ENCODE data around the gene PRSS8.
"Not testable (repeated sequence)": the region's sequence is repeated elsewhere in the genome, so short reads cannot be mapped to it uniquely, and the experiment has no call there.

PRSS8 gene

DNA sequence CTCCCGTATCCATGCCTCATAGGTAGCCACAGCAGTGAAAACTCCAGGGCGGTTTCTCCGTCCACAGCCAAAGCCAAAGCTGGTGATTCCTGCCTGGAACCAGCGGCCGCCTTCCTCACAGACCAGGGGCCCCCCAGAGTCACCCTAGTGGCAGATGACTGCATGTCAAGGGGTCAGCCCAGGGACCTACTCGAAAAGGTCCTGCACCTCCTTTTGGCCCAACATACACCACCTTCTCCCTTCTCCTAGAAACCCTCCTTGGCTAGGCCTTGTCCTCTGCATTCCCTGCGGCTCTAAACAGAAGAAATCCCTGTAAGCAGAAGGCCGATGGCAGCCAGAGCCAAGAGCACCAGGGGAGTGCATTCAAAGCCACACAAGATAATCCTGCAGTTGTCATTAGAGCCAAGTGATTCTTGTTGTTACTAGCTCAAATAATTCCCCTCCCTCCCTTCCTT, 8.2 kb upstream of the PRSS8 start:
- DNase-seq: no peak

DNA sequence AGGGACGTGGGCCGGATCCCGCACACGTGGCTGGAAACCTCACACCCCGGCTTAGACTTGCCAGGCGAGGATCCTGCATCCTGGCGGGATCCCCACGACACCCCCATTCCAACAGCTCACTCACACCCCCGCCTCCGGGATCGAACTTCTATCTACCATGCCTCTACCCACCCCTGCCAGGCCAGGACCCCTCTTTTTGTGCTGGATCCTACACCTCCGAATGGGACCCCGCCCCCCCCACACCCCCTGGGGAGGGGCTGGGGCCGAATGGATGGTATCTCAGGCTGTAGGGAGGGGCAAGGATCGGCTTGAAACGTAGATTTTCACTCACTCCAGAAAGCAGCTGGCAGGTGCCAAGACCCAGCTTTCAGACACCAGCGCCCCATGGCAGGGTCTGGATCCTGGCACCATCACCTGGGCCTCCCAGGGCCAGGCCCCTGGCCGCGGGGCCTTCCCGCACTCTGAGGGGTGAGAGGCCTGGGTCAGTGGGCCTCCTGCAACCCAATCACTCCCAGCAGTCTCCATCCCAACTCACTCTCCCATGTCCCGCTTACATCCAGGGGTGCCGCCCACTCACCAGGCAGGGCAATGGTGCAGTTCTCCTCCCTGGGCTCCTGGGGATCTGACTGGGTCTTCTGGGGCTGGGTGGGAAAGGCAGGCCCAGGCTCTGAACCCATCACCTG, 7.6 kb upstream of the PRSS8 start:
- DNase-seq: peak in 1 of 2 donors; percentile 28

DNA sequence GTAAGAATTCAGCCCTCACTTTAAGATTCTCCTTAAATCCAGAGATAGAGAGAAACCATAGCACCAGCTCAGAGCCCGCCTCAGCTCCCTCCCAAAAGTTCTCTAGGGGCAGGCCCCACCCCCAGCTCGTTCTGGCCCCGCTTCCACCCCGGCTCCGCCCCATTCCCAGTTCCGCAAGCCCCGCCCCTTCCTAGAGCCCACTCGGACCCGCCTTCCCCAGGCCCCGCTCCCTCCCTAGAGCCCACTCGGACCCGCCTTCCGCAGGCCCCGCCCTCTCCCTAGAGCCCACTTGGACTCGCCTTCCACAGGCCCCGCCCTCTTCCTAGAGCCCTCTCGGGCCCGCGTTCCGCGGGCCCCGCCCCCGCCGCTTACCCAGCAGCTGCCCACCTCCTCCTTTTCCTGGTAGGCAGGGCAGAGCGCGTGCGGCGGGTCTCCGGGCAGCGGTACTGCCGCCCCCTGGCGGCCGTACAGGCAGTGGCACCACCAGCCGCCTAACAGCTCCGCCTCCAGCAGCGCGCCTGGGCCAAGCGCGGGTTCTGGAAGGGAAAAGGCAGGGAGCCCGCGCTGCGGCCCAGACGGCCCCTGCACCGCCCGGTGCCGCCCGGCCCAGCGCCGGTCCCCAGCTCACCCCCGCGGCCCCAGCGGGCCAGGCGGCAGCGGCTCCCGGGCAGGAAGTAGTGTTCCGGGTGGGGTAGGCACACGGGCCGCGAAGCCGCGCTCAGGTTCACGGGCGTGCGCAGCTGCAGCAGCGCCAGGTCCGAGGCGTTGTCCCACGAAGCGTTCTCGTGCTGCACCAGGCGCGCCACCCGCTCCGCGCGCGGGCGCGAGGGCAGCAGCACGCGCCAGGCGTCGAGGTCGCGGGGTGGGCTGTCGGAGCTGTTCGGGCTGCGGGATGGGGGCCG, 6.8 kb upstream of the PRSS8 start:
- peak; percentile 98 to 99 for DNase-seq

DNA sequence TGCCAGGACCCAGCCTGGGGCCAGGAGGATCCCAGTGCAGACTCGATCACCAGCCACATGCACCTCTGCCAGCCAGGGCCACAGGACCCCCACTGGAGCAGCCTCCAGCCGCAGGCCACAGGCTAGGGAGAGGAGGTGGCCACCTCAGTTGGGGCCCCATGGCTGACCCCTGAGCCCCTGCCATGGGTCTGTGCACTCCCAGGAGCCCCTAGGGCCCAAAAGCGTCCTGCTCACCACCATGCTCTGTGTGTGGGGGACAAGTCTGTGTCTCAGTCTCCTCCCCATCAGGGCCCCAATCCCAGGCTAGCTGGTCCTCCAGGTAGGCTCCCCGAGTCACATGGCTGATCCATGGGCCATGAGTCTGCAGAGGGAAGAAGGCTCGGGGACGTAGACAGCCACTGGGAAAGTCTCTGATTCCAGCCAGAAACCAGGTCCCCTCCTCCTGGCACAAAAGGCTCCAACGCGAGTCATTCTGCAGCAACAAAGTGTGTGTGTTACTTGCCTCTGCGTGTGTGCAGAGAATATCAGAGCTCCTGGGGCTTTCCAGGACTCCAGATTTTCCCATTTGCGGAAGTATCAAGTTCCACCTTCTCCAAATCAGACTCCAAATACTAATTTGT, 6.1 kb upstream of the PRSS8 start:
- peak in 1 of 2 donors; percentile 8 for DNase-seq

DNA sequence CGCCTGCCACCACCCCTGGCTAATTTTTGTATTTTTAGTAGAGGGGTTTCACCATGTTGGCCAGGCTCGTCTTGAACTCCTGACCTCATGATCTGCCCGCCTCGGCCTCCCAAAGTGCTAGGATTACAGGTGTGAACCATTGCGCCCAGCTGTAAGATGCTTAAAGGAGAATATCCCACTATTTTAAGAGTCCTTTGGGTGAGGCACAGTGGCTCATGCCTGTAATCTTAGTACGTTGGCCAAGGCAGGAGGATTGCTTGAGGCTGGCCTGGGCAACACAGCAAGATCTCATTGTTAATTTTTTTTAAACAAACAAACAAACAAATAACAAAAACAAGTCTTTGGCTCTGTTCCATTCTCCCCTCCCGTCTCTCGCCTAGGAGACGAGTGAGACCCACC, 5.5 kb upstream of the PRSS8 start:
- DNase-seq: not testable (repeated sequence)

DNA sequence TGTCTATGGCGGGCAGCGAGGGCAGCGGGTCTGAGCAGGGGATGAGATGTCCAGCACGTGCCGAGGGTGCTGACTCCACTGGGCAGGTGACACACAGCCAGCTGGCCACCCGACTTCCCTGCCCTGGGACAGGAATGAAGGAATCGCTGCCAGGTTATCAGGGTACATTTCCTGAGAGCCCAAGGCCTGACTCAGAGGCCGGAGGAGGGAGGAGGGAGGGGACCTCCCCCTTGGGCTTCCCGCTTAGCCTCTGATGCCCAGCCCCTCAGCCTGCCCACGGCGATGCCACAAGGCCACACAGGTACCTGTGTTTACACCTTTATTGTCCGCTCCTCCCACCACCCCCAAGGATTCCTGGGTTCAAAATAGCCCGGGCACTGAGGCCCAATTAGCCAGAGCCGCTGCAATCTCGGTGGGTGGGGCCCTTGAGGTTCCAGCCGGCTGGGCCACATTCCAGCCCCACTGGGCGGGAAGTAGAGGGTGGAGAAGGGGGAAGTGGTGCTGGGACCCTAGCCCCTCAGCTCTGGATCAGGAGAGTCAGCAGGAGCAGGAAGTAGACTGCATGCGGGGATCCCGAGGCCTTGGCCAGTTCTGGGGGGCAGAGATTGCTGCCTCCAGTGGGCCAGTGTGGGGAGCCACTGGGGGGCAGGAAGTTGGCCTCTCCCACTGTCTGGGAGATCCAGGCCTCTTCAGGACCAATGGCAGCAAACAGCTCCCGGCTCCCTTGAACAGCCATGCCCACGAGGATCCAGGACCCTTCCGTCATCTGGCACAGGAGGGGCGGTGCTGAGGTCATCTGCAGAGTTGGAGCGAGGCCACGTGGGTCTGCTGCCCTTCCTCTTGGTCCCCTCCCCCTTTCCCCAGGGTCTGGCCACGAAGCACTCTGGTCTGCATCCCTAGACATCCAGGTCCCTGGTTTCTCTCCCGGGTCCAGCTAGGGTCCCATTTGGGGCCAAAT, 3.4 kb upstream of the PRSS8 start:
- DNase-seq: no peak

DNA sequence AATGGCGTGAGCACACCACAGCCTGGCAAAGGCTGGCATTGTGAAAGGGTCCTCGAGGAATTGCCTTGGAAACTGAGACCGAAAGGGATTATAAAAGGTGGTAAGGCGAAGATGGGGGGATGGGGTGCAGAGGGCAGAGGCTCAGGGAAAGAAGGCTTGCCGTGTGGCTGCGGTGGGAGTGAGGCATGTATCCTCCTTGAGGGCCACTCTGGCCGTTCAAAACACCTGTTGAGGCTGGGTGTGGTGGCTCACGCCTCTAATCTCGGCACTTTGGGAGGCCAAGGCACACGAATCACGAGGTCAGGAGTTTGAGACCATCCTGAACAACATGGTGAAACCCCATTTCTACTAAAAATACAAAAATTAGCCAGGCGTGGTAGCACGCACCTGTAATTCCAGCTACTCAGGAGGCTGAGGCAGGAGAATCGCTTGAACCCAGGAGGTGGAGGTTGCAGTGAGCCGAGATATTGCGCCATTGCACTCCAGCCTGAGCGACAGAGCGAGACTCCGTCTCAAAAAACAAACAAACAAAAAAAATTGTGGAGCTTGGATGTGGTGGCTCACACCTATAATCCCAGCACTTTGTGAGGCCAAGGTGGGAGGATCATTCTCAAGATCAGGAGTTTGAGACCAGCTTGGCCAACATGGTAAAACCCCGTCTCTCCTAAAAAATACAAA, 1.4 kb upstream of the PRSS8 start:
- DNase-seq: not testable (repeated sequence)

DNA sequence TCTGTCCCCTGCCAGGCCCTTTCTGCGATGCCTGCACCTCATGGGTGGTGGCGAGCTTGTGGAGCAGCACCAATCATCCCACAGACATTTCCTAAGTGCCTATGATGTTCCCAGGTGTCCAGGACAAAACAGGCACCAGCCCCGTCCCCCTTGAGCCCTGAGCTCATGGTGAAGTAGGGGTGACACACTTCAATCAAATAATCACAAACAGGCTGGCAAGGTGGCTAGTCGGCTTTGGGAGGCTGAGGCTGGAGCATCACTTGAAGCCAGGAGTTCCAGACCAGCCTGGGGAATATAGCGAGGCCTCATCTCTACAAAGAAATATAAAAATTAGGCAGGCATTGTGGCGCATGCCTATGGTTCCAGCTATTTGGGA, 748 bp upstream of the PRSS8 start:
- no peak for DNase-seq

DNA sequence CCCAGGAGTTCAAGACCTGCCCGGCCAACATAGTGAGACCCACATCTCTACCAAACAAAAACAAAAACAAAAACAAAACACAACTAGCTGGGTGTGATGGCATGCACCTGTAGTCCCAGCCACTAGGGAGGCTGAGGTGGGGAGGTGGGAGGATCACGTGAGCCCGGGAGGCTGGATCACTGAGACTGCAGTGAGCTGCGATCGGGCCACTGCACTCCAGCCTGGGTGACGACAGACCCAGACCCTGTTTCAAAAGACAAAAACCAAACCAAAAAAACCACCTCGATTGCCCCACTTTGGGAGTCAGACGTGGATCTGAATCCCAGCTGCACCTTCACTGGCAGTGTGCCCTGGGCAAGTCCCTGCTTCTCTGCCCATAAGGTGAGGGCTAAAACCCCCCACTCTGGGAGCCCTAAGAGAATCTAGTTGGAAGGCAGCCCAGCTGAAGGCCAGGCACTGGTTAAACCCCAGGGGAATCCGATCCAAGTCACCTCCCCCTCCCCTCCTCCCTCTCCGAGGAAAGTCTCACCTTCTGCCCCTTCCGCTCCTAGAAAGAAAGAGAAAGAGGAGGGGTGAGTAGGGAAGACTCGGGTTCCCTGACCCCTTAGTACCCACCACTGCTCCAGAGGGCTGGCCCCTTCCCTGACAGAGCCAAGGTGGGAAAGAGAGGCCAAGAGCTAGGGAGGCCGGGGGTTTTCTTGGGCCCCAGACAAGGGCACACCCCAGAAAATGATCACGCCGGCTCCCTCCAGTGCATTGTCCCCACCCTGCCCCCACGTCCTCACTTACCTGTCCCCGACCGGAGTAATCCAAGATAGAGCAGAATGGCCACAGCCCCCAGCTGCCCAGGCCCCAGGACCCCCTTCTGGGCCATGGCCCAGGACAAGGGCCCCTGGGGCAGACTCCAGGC, 647 bp downstream of the PRSS8 start:
- no peak for DNase-seq

DNA sequence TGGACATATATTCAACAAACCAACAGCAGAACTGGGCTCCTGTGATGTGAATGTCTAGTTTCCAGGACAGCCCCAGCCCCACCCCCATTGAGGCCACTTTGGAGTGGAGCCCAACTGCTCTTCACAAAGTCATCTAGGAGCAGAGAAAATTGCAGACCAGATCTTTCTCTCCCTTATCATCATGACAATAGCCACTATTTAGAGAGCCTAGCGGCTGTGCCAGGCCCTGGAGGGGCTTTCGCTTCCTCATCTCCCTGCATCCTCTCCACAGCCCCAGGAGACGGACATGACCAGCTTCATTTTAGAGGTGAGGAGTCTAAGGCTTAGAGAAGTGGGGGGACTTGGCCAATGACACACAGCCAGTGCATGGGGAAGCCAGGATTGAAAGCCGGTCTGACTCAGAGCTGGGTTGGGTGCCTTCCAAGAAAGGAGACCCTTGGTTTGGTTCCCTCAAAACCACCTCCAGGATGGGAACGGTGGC, 1.4 kb downstream of the PRSS8 start:
- DNase-seq: no peak

DNA sequence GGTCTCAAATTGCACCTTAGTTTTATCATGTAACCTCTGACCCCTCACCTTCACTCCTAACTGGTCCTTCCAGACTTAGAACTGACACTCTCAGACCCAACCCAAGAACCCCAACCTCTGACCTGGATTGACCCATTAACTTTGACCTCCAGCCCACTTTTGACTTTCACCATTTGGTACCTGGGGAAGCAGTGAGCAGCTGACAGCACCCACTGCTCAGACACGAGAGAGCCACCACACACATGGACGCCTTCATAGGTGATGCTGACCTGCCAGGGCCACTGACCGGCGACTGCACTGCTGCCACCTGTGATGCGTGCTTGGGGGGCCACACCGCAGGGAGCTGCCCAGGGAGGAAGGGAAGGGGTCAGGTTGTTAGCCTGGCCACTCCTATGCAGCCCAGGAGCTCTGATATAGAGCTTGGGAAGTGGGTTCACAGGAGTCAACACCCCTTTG, 2.5 kb downstream of the PRSS8 start:
- DNase-seq: no peak

DNA sequence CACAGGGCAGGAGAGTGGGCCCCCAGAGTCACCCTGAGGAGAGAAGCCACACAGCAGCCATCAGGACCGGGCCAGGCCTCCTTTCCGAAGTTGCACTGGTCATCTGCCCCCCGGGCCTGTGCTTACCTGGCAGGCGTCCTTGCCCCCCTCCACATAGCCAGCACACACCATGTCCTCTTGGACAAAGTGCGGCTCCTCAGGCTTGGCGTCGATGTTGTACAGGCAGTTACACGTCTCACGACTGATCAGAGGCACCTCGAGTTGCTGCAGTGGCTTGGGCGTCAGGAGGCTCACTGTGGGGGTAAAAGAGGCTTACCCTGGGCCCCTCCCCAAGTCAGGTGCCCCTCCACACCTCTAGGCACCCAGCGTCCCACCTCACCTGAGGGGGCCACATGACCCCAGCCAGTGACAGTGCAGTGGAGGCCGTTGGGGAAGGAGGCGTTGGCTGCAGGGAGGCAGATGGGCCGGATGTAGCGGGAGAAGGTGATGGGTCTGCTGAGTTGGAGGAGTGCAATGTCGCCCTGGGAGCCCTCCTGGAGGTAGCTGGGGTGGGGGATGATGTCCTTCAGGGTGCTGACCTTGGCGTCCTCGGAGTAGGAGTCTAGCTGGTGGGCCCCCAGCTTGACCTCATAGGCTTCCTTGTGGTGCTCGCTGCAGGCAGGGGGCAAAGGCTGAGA, 3.1 kb downstream of the PRSS8 start:
- no peak for DNase-seq

DNA sequence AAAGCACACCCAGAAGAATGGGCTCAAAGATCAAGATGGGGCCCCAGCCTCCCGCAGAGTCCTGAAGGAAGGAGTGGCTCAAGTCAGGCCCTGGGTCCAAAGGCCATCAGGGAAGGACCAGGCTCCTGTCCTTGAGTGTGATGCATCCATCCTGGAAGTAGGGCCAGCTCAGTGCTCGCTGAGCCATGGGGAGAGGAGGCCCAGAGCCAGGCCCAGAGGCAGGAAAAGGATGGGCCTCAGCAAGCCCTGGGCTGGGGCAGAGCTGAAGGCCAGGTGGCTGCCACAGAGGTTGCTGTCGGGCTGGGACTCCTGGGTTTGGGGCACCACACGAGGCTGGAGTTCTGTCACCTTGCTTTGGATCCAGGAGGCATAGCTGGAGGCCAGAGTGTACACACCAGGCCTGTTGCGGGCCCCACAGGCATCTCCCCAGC, 3.7 kb downstream of the PRSS8 start:
- DNase-seq: no peak

DNA sequence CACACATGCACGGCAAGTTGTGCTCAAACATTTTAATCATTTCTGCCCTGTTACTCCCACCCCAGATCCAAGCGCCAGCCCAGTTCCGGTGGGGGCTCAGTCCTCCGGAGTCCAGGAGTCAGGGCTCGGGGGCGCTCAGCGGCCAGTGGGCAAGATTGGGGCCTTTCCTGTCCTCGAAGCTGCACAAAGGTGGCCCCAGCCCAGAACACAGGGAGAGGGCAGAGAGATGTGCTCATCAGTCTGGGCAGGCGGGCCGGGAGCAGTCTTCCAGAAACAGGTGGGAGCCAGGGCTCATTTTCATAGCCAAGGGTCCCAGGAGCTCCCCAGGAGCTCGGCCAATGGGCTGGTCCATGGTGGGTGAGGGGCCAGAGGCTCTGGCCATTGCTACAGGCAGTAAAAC, 4.1 kb downstream of the PRSS8 start:
- no peak for DNase-seq

DNA sequence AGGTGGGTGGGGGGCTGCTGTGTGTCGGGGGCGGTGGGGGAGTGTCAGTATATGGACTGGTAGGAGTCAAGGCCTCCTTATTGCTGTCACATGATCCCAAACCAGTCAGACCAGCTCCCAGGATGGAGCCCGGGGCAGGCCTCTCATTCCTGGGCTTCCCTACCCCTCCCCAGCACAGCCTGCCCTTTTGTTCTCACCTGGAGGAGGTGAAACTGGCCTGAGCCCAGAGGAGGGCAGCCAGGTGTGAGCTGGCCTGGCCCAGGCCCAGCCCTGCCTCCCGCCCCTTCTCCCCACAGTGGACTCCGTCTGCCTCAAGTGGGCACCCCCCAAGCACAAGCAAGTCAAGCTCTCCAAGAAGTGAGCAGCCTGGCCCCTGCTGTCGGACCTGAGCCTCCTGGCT, 4.6 kb downstream of the PRSS8 start:
- DNase-seq: no peak

DNA sequence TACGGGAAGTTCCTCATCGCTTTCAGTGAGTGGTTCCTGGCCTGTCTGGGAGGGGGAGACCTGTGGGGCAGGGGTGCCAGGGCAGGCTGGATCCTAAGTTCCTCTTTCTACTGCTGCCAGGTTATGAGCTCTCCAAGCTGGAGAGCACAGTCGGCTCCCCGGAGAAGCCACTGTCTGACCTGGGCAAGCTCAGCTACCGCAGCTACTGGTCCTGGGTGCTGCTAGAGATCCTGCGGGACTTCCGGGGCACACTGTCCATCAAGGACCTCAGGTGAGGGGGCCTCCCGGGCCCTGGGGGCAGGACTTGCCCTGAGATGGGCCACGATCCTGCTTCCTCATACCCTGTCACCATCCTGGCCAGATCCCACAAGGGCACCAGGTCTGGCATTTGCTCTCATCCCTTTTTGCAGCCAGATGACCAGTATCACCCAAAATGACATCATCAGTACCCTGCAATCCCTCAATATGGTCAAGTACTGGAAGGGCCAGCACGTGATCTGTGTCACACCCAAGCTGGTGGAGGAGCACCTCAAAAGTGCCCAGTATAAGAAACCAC, 5.1 kb downstream of the PRSS8 start:
- no peak for DNase-seq

DNA sequence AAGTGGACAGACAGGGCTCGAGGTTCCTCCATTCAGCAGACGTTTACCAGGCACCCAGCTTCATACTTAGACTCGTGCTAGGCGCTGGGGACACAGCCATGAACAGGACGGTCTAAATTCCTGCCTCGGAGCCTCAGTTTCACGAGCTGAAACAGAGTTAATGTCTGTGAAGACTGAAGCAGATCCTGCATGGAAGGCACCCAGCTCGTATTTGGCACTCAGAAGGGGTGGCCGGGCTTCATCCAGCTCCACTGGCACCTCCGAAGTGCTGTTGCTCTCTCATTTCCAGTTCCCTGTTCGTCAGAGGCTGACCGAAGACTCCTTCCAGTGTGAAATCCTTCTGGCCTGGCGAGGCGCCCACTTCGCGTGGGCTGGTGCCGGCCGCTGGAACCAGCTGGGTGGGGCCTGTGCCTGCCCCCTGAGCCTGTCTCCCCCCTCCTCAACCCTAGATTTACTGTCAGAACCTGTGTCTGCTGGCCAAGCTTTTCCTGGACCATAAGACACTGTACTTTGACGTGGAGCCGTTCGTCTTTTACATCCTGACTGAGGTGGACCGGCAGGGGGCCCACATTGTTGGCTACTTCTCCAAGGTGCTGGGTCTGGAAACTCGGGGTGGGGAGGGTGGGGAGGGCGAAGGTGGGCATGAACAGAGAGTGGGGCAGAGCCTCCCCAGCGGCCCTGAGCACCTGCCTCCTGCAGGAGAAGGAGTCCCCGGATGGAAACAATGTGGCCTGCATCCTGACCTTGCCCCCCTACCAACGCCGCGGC, 5.8 kb downstream of the PRSS8 start:
- no peak for DNase-seq

DNA sequence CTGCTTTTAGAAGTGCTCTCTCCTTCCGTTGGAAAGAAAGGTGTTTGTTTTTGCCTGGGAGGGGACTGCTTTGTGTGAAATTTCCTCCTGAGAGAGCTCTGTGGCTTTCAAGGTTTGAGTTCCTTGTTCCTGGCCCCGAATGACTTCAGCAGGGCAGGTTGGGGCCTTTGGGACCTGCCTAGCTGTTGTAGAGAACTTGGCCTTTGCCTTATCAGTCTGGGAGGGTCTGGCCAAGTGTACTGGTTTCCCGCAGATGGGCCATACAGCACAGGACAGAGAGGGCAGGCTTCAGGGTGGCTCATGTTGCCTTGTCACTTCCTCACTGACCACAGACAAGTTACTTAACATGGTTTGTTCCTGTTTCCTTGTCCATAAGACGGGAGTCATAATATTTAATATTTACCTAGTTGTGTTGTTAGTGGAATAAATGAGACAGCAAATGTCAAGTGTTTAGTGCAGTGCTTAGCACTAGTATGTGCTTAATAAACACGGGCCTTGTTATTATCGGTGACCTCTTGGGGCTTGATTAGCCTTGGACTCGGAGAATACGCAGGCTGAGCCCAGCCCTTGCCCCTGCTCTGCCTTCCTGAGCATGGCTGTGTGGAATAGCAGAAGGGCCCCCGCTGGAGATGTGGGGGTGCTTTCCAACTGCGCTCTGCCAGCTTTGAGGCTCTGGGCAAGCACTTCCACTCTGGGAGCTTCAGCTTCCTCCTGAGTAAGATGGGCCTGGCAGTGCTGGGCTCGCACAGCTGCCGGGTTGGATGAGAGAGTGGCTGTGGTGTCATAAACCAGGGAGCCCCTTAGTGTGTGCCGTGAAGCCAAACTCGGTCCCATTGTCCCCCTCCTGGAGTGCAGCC, 6.6 kb downstream of the PRSS8 start:
- DNase-seq: no peak

Measured in stimulated activated CD4-positive, alpha-beta T cell treated with anti-CD3 and anti-CD28 coated beads, Interleukin-2, amount 100 ng/mL, for 24 hours (primary cell).